PC-3 (cell line): Measurements from ENCODE around the gene FCRL1. TPM values are rescaled to one million over a fixed set of nuclear protein-coding genes. Genes with fewer than 3 reads are reported as not detected.

ENCODE experiments used
- ATAC-seq: fragments of 200-7000 bp; cut with Tn5 transposase; 2 replicates; pipeline ENCODE4 v1.9.1; 2020; ENCODE audit warnings: mild to moderate bottlenecking, moderate library complexity
- BruUV-seq: library from RNA; stranded (reverse); fragments of 400-500 nt; replicated peaks from 2 replicates; lab custom pipeline; 2021; lab: Mats Ljungman, UMichigan
- CTCF ChIA-PET: fragments of 300-600 bp; sonication (Branson Sonifier 250); formaldehyde crosslinking; loops from one replicate; lab custom pipeline; 2022; ENCODE audit warnings: antibody characterized with exemption; lab: Charles Lee
- POLR2A ChIA-PET: fragments of 300-600 bp; sonication (Branson Sonifier 250); formaldehyde crosslinking; loops from one replicate; lab custom pipeline; 2022; ENCODE audit warnings: antibody characterized with exemption; ENCODE audit not compliant: unreplicated experiment; lab: Charles Lee
- DNase-seq: peaks from one replicate; pipeline ENCODE4 v3.0.0-alpha.2; 2015
- H2AFZ ChIP-seq: fragments of 300-600 bp; sonication (generic); 2 replicates; pipeline ENCODE4 v1.6.0; 2016; ENCODE audit warnings: antibody characterized with exemption, low read length
- H3F3A ChIP-seq: fragments of 300-600 bp; sonication (generic); one replicate; pipeline ENCODE4 v1.6.0; 2017; ENCODE audit warnings: antibody characterized with exemption, low read length, control low read depth, mild to moderate bottlenecking; ENCODE audit not compliant: unreplicated experiment
- H3K27ac ChIP-seq: fragments of 300-600 bp; sonication (generic); 2 replicates; pipeline ENCODE4 v1.5.1; 2016; ENCODE audit warnings: mild to moderate bottlenecking, low read length
- H3K27me3 ChIP-seq: fragments of 300-600 bp; sonication (generic); 2 replicates; pipeline ENCODE4 v1.6.1; 2016; ENCODE audit warnings: low read length, mixed read lengths
- H3K36me3 ChIP-seq: fragments of 300-600 bp; sonication (generic); 2 replicates; pipeline ENCODE4 v1.6.1; 2016; ENCODE audit warnings: low read depth, mixed run types, low read length, mixed read lengths
- H3K4me1 ChIP-seq: fragments of 300-600 bp; sonication (generic); 2 replicates; pipeline ENCODE4 v1.5.1; 2016; ENCODE audit warnings: low read length; ENCODE audit not compliant: insufficient read depth
- H3K4me2 ChIP-seq: fragments of 300-600 bp; sonication (generic); 2 replicates; pipeline ENCODE4 v1.6.0; 2016; ENCODE audit warnings: low read length
- H3K4me3 ChIP-seq: fragments of 300-600 bp; sonication (generic); 2 replicates; pipeline ENCODE4 v1.5.1; 2016; ENCODE audit warnings: mild to moderate bottlenecking, low read length, mixed read lengths
- H3K79me2 ChIP-seq: fragments of 300-600 bp; sonication (generic); 2 replicates; pipeline ENCODE4 v1.6.1; 2017; ENCODE audit warnings: low read length, mixed read lengths
- H3K9ac ChIP-seq: fragments of 300-600 bp; sonication (generic); 2 replicates; pipeline ENCODE4 v1.6.0; 2016; ENCODE audit warnings: mild to moderate bottlenecking, low read length
- H3K9me2 ChIP-seq: fragments of 300-600 bp; sonication (generic); replicated peaks from 2 replicates; pipeline ENCODE4 v1.6.1; 2016; ENCODE audit warnings: mixed run types, low read length, mixed read lengths
- H3K9me3 ChIP-seq: fragments of 300-600 bp; sonication (generic); 2 replicates; pipeline ENCODE4 v1.6.1; 2016; ENCODE audit warnings: low read length, mixed read lengths
- H4K20me1 ChIP-seq: fragments of 300-600 bp; sonication (generic); 2 replicates; pipeline ENCODE4 v1.6.1; 2016; ENCODE audit warnings: low read length, mixed read lengths
- EZH2 ChIP-seq: fragments of 300-600 bp; sonication (generic); IDR thresholded peaks from one replicate; pipeline ENCODE4 v1.6.1; 2017; ENCODE audit warnings: antibody characterized with exemption, mild to moderate bottlenecking, low read length; ENCODE audit not compliant: unreplicated experiment
- EZH2phosphoT487 ChIP-seq: fragments of 300-600 bp; sonication (generic); IDR thresholded peaks from 2 replicates; pipeline ENCODE4 v1.6.1; 2018; ENCODE audit warnings: mild to moderate bottlenecking, antibody characterized with exemption, low read length, borderline replicate concordance
- intact Hi-C: fragments of 100-400 bp; cut with micrococcal nuclease; formaldehyde crosslinking; loops from 2 replicates; pipeline ENCODE4 v1.9.0; 2023
- total RNA-seq: library from RNA; depleted of rRNA; stranded (reverse); fragments of >200 nt; gene quantifications from 2 replicates; pipeline ENCODE4 v1.2.3, GENCODE V29; 2014
- TF ChIP-seq, protein P1 (sequence below): fragments of 300-600 bp; sonication (generic); conservative IDR thresholded peaks from 2 replicates; pipeline ENCODE4 v1.5.1; 2017; ENCODE audit warnings: antibody characterized with exemption, low read depth, mild to moderate bottlenecking, low read length

Gene FCRL1
- total RNA-seq, 1 experiment from 2014 or later = not detected

DNA sequence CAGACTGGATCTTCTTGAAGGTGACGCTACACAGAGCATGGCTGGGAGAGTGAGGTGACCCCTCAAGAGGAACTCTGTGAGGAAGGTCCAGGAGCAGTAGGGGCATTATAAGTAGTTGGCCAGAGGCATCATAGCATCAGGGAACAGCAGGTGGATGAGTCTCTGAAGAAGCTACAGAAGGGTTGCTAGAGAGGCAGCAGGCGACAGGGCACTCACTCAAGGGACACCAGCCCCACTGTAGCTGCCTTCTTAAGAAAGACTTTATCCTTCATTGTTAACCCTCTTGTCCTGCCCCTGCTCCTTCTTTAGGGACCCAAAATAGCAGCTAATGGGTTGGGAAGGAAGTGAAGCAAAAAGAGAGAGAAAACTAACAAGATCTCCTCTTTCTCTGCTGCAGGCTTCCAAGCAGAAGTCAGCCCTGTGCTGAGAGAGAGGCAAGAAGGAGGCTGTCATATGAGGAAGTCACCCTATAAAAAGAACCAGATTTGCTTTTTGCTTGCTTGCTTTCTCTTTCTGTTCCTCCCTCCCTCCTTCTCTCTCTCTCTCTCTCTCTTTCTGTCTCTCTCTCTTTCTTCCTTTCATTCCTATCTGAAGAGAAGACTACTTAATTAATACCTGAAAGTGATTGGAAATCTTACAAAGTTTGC lies 29.4 kb upstream of the FCRL1 start:
- no peak overlapping the region for H3K4me3 ChIP-seq
- CTCF ChIA-PET = no interaction called here
- no peak overlapping the region for H3K9ac ChIP-seq
- H3K27me3 ChIP-seq = peaks cover 39% of the 10 kb centered on the region
- H3K79me2 ChIP-seq = no peaks in the 10 kb centered on the region
- H4K20me1 ChIP-seq = no peaks in the 10 kb centered on the region
- DNase-seq (no peak), ATAC-seq (no peak)
- H2AFZ ChIP-seq = no peak overlapping the region
- TF ChIP-seq, protein P1, sequence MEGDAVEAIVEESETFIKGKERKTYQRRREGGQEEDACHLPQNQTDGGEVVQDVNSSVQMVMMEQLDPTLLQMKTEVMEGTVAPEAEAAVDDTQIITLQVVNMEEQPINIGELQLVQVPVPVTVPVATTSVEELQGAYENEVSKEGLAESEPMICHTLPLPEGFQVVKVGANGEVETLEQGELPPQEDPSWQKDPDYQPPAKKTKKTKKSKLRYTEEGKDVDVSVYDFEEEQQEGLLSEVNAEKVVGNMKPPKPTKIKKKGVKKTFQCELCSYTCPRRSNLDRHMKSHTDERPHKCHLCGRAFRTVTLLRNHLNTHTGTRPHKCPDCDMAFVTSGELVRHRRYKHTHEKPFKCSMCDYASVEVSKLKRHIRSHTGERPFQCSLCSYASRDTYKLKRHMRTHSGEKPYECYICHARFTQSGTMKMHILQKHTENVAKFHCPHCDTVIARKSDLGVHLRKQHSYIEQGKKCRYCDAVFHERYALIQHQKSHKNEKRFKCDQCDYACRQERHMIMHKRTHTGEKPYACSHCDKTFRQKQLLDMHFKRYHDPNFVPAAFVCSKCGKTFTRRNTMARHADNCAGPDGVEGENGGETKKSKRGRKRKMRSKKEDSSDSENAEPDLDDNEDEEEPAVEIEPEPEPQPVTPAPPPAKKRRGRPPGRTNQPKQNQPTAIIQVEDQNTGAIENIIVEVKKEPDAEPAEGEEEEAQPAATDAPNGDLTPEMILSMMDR = no peak
- no peak for TF ChIP-seq EZH2phosphoT487
- no peak for TF ChIP-seq EZH2
- H3K27ac ChIP-seq = no peak overlapping the region
- POLR2A ChIA-PET = no interaction called here
- H3K4me2 ChIP-seq = no peak overlapping the region
- no TSS peak for BruUV-seq
- H3K9me3 ChIP-seq = no peaks in the 10 kb centered on the region
- intact Hi-C loops = no loop called here
- H3F3A ChIP-seq = no peaks in the 10 kb centered on the region
- H3K36me3 ChIP-seq = no peaks in the 10 kb centered on the region
- no peaks in the 10 kb centered on the region for H3K4me1 ChIP-seq
- no peaks in the 10 kb centered on the region for H3K9me2 ChIP-seq

DNA sequence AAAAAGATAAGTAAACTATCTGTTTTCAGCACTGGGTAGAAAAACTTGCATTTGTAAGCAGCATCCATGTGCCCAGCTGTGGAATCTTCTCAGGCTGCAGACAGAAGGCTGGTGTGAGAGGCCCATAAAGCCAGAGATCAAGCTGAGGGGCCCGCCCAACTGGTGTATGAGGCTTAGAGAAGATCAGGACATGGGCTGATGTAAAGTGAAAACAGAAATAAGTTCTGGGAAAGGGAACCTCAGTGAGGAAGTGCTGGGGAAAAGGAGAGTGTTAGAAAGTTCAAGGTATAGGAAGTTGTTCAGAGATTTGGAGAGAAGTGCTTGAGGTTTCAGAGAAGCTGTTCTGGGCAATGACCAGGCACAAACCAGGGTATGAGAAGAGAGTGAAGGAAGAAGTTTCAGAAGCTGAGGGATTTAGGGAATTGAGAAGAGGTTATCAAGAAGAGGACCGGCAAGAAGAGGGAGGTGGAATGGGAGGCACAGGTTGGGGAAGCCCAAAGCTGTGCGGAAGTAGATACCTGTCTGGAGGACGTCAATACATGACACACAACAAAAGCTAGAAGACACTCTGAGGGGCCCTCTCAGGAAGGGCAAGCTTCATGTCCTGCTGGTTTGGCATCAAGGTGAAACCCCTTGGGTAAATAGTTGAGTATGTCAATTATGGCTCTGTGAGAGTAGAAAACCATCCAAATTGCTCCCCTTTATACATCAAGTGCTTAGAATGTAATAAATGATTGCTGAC lies 24.3 kb upstream of the FCRL1 start:
- TF ChIP-seq EZH2 = no peak
- TF ChIP-seq EZH2phosphoT487 = no peak
- TF ChIP-seq, protein P1 = no peak
- BruUV-seq = no TSS peak
- ChIA-PET CTCF (no interaction called here), POLR2A (no interaction called here)
- no peaks in the 10 kb centered on the region for H3K79me2 ChIP-seq
- no peak overlapping the region for H3K9ac ChIP-seq
- H3K27ac ChIP-seq = no peak overlapping the region
- H3F3A ChIP-seq = no peaks in the 10 kb centered on the region
- no peak overlapping the region for H3K4me3 ChIP-seq
- no peak overlapping the region for H2AFZ ChIP-seq
- H3K4me2 ChIP-seq = no peak overlapping the region
- H3K4me1 ChIP-seq = no peaks in the 10 kb centered on the region
- no peaks in the 10 kb centered on the region for H3K9me3 ChIP-seq
- no peaks in the 10 kb centered on the region for H4K20me1 ChIP-seq
- H3K27me3 ChIP-seq = peaks cover 33% of the 10 kb centered on the region
- no peaks in the 10 kb centered on the region for H3K9me2 ChIP-seq
- no peak for DNase-seq
- intact Hi-C loops = no loop called here
- H3K36me3 ChIP-seq = no peaks in the 10 kb centered on the region
- no peak for ATAC-seq

DNA sequence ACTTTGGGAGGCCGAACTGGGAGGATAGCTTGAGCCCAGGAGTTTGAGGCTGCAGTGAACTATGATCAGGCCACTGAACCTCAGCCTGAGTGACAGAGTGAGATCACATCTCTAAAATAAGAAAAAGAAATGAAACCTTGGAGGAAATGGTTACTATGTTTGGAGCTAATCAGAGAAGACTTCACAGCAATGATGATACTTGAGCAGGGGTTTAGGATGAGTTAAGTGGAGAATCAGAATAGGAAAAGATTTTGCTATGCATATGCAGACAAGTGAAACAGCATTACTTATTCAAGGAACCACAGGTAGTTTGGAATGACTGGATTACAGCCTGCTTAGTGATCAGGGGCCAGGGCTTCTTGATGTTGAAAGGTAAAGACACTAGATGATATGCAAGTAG lies 23.0 kb upstream of the FCRL1 start:
- POLR2A ChIA-PET = no interaction called here

More for the DNA sequence above, 23.0 kb upstream of the FCRL1 start:
- Histone ChIP-seq H3K27ac (no peak overlapping the region), H3F3A (no peaks in the 10 kb centered on the region), H3K36me3 (no peaks in the 10 kb centered on the region), H3K79me2 (no peaks in the 10 kb centered on the region), H3K4me1 (no peaks in the 10 kb centered on the region), H3K4me2 (no peak overlapping the region), H2AFZ (no peak overlapping the region), H3K27me3 (peaks cover 32% of the 10 kb centered on the region), H4K20me1 (no peaks in the 10 kb centered on the region), H3K4me3 (no peak overlapping the region), H3K9me2 (no peaks in the 10 kb centered on the region), H3K9ac (no peak overlapping the region), H3K9me3 (no peaks in the 10 kb centered on the region)
- ATAC-seq = no peak
- intact Hi-C loops = no loop called here
- TF ChIP-seq, protein P1 = no peak
- no peak for TF ChIP-seq EZH2
- no peak for TF ChIP-seq EZH2phosphoT487
- no TSS peak for BruUV-seq
- no peak for DNase-seq
- CTCF ChIA-PET = no interaction called here
